ENCODE results near the gene EDRF1.

The EDRF1 gene

GRCh38 chr10:125785791-125786190, 66.3 kb downstream of the EDRF1 start:
- DNase-seq (ENCODE audit: low read depth in 1 of 2, low spot score in 1 of 2), result no peak

GRCh38 chr10:125788156-125789034, 68.9 kb downstream of the EDRF1 start:
- no peak for DNase-seq (ENCODE audit: low read depth in 1 of 2, low spot score in 1 of 2)

- DNase-seq (ENCODE audit: low read depth in 1 of 2, low spot score in 1 of 2), result no peak
These were observed 73.1 kb downstream of the EDRF1 start for GRCh38 chr10:125792342-125793300.

GRCh38 chr10:125795128-125795527, 75.6 kb downstream of the EDRF1 start:
- DNase-seq (ENCODE audit: low read depth in 1 of 2, low spot score in 1 of 2), result no peak

- DNase-seq (ENCODE audit: low read depth in 1 of 2, low spot score in 1 of 2), result no peak
These were observed 76.2 kb downstream of the EDRF1 start for GRCh38 chr10:125795637-125796190.

GRCh38 chr10:125797424-125797823, 77.9 kb downstream of the EDRF1 start:
- DNase-seq (ENCODE audit: low read depth in 1 of 2, low spot score in 1 of 2), result no peak

- no peak for DNase-seq (ENCODE audit: low read depth in 1 of 2, low spot score in 1 of 2)
These were observed 78.6 kb downstream of the EDRF1 start for GRCh38 chr10:125797994-125798662.

GRCh38 chr10:125799451-125800182, 80.1 kb downstream of the EDRF1 start:
- no peak for DNase-seq (ENCODE audit: low read depth in 1 of 2, low spot score in 1 of 2)

- DNase-seq (ENCODE audit: low read depth in 1 of 2, low spot score in 1 of 2), result no peak
These were observed 82.1 kb downstream of the EDRF1 start for GRCh38 chr10:125801574-125801973.

- DNase-seq (ENCODE audit: low read depth in 1 of 2, low spot score in 1 of 2), result no peak
These were observed 82.6 kb downstream of the EDRF1 start for GRCh38 chr10:125802131-125802530.

- no peak for DNase-seq (ENCODE audit: low read depth in 1 of 2, low spot score in 1 of 2)
These were observed 83.2 kb downstream of the EDRF1 start for GRCh38 chr10:125802739-125803138.

- no peak for DNase-seq (ENCODE audit: low read depth in 1 of 2, low spot score in 1 of 2)
These were observed 88.5 kb downstream of the EDRF1 start for GRCh38 chr10:125808047-125808446.

- DNase-seq (ENCODE audit: low read depth in 1 of 2, low spot score in 1 of 2), result no peak
These were observed 91.7 kb downstream of the EDRF1 start for GRCh38 chr10:125811251-125811650.

- no peak for DNase-seq (ENCODE audit: low read depth in 1 of 2, low spot score in 1 of 2)
These were observed 92.7 kb downstream of the EDRF1 start for GRCh38 chr10:125812128-125812750.
